OCI-LY1 (cell line): ENCODE data around the gene TSKU.
"Not testable (repeated sequence)": the region's sequence is repeated elsewhere in the genome, so short reads cannot be mapped to it uniquely, and the experiment has no call there.

ENCODE experiments used
- H2AFZ ChIP-seq: fragments of 200-600 bp; sonication (generic), shearing (Covaris generic); 2 replicates; pipeline ENCODE4 v1.6.0; 2014; ENCODE audit warnings: antibody characterized with exemption, mild to moderate bottlenecking, low read length
- H3F3A ChIP-seq: fragments of 200-600 bp; sonication (generic), shearing (Covaris generic); 2 replicates; pipeline ENCODE4 v1.6.0; 2014; ENCODE audit warnings: mild to moderate bottlenecking, antibody characterized with exemption, low read length, moderate library complexity; ENCODE audit not compliant: insufficient read depth
- H3K27ac ChIP-seq: fragments of 200-600 bp; sonication (generic); 2 replicates; pipeline ENCODE4 v1.5.1; 2014; ENCODE audit warnings: low read length, mixed run types, mild to moderate bottlenecking, low read depth; ENCODE audit not compliant: poor library complexity, severe bottlenecking
- H3K27me3 ChIP-seq: fragments of 200-600 bp; sonication (generic); 2 replicates; pipeline ENCODE4 v1.6.0; 2014; ENCODE audit warnings: antibody characterized with exemption, mild to moderate bottlenecking, low read length, moderate library complexity; ENCODE audit not compliant: insufficient read depth
- H3K36me3 ChIP-seq: fragments of 200-600 bp; sonication (generic); 2 replicates; pipeline ENCODE4 v1.6.1; 2014; ENCODE audit warnings: mild to moderate bottlenecking, antibody characterized with exemption, low read length, moderate library complexity, mixed read lengths; ENCODE audit not compliant: insufficient read depth
- H3K4me1 ChIP-seq: fragments of 200-600 bp; sonication (generic); 2 replicates; pipeline ENCODE4 v1.5.1; 2014; ENCODE audit warnings: mild to moderate bottlenecking, low read length, moderate library complexity; ENCODE audit not compliant: insufficient read depth, severe bottlenecking
- H3K4me2 ChIP-seq: fragments of 200-600 bp; sonication (generic), shearing (Covaris generic); 2 replicates; pipeline ENCODE4 v1.6.1; 2014; ENCODE audit warnings: low read length
- H3K4me3 ChIP-seq: fragments of 200-600 bp; sonication (generic); 2 replicates; pipeline ENCODE4 v1.5.1; 2014; ENCODE audit warnings: low read length, low read depth, mild to moderate bottlenecking, mixed read lengths; ENCODE audit not compliant: poor library complexity, severe bottlenecking
- H3K79me2 ChIP-seq: fragments of 200-600 bp; shearing (Covaris generic); 2 replicates; pipeline ENCODE4 v1.6.1; 2016; ENCODE audit warnings: mixed run types, low read length, mixed read lengths; ENCODE audit not compliant: insufficient read depth
- H3K9ac ChIP-seq: fragments of 200-600 bp; sonication (generic), shearing (Covaris generic); 2 replicates; pipeline ENCODE4 v1.6.1; 2014; ENCODE audit warnings: mild to moderate bottlenecking, low read length, mixed read lengths
- H3K9me2 ChIP-seq: fragments of 200-600 bp; sonication (generic), shearing (Covaris generic); 2 replicates; pipeline ENCODE4 v1.6.1; 2014; ENCODE audit warnings: low read depth, mild to moderate bottlenecking, low read length, mixed read lengths
- H3K9me3 ChIP-seq: fragments of 200-600 bp; shearing (Covaris generic); 2 replicates; pipeline ENCODE4 v1.6.1; 2014; ENCODE audit warnings: low read length, mixed read lengths
- H4K20me1 ChIP-seq: fragments of 200-600 bp; sonication (generic), shearing (Covaris generic); 2 replicates; pipeline ENCODE4 v1.6.0; 2016; ENCODE audit warnings: mild to moderate bottlenecking, low read length; ENCODE audit not compliant: insufficient read depth
- CTCF ChIP-seq: fragments of 200-600 bp; sonication (generic), shearing (Covaris generic); IDR thresholded peaks from 2 replicates; pipeline ENCODE4 v1.5.1; 2017; ENCODE audit warnings: mild to moderate bottlenecking, antibody characterized with exemption, low read length, moderate library complexity, mixed read lengths
- EZH2 ChIP-seq: fragments of 200-600 bp; sonication (generic), shearing (Covaris generic); IDR thresholded peaks from 2 replicates; pipeline ENCODE4 v1.8.0; 2017; ENCODE audit warnings: borderline replicate concordance, mixed run types, mild to moderate bottlenecking, antibody characterized with exemption, low read length, moderate library complexity, mixed read lengths

The TSKU gene

GRCh38 chr11:76790251-76790650 lies 7.1 kb downstream of the TSKU start:
- TF ChIP-seq CTCF (no peak), EZH2 (no peak)
- H2AFZ ChIP-seq, result no peak overlapping the region
- no peaks in the 10 kb centered on the region for H3F3A ChIP-seq
- H3K27me3 ChIP-seq, result no peaks in the 10 kb centered on the region; the same call in 1 of the 2 replicates
- no peaks in the 10 kb centered on the region for H3K4me1 ChIP-seq
- no peaks in the 10 kb centered on the region for H3K36me3 ChIP-seq
- no peaks in the 10 kb centered on the region for H3K9me2 ChIP-seq
- no peaks in the 10 kb centered on the region for H3K79me2 ChIP-seq
- H3K4me3 ChIP-seq, result no peak overlapping the region
- no peaks in the 10 kb centered on the region for H3K9me3 ChIP-seq
- no peak overlapping the region for H3K27ac ChIP-seq
- no peak overlapping the region for H3K4me2 ChIP-seq
- H4K20me1 ChIP-seq, result no peaks in the 10 kb centered on the region
- H3K9ac ChIP-seq, result no peak overlapping the region

- H3K36me3 ChIP-seq, H4K20me1 ChIP-seq, H3K9ac ChIP-seq, H2AFZ ChIP-seq, H3K79me2 ChIP-seq, H3K4me2 ChIP-seq, H3K9me2 ChIP-seq, H3K4me3 ChIP-seq, H3K4me1 ChIP-seq, H3F3A ChIP-seq, H3K27ac ChIP-seq, H3K9me3 ChIP-seq, H3K27me3 ChIP-seq: not testable (repeated sequence)
These were observed 8.0 kb downstream of the TSKU start for GRCh38 chr11:76791002-76791770.

GRCh38 chr11:76791861-76792260 lies 8.7 kb downstream of the TSKU start:
- H3K9me2 ChIP-seq, result no peaks in the 10 kb centered on the region
- H3K4me1 ChIP-seq, result no peaks in the 10 kb centered on the region
- H3K27ac ChIP-seq, result no peak overlapping the region
- no peak overlapping the region for H3K9ac ChIP-seq
- no peaks in the 10 kb centered on the region for H3K9me3 ChIP-seq
- TF ChIP-seq CTCF (no peak), EZH2 (no peak)
- no peaks in the 10 kb centered on the region for H3K36me3 ChIP-seq
- no peaks in the 10 kb centered on the region for H3K79me2 ChIP-seq
- H3K4me2 ChIP-seq, result no peak overlapping the region
- H3K27me3 ChIP-seq, result no peaks in the 10 kb centered on the region; the same call in 1 of the 2 replicates
- H3F3A ChIP-seq, result no peaks in the 10 kb centered on the region
- H3K4me3 ChIP-seq, result no peak overlapping the region
- H4K20me1 ChIP-seq, result no peaks in the 10 kb centered on the region
- no peak overlapping the region for H2AFZ ChIP-seq
